Stimulated activated CD8-positive, alpha-beta memory T cell treated with anti-CD3 and anti-CD28 coated beads, Interleukin-4, amount 100 ng/mL, for 24 hours (primary cell): ENCODE data around the gene MYO9A.
"Not testable (repeated sequence)": the region's sequence is repeated elsewhere in the genome, so short reads cannot be mapped to it uniquely, and the experiment has no call there.

Source experiments
- DNase-seq: peaks from one replicate; pipeline ENCODE4 v3.0.0-alpha.2; 2020; ENCODE audit warnings: low read depth

The MYO9A gene

DNA sequence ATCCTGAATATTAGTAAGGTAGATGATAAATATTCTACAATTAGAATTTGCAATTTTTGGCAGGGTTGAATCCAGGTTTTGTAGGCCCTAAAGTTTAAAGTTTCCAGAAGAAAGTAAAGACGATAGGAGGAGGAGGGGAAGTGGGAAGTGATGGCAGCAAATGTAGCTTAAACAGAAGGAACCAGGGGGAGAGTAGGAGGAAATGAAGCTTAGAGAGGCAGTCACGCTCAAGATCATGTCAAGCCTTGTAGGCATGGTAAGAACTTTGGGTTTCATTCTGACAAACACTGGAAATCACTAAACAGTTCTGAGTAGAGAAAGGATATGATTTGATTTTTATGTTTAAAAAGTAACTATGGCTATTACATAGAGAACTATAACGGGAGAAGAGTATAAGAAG, 243.7 kb downstream of the MYO9A start:
- DNase-seq, result no peak

GRCh38 chr15:71858232-71858631, 259.7 kb downstream of the MYO9A start:
- DNase-seq, result not testable (repeated sequence)

- DNase-seq, result no peak
These were observed 264.4 kb downstream of the MYO9A start for GRCh38 chr15:71853543-71853942.

DNA sequence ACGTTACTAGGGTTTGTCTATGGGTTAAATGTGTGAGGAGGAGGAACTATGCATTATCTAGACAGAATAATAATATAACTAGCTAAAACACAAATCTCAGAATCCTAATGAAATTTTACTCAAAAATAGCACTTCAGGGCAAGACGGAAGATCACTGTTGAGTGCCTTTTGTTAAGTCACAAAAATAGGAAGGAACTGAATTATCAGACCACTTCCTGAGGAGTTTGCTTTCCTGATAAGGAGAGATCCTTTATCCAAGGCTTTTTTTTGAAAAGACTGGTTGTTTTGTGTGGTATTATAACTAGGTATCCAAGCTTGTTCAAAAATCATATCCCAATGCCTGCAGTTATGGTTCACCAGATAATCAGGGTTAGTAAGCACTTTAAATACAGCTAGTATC, 273.0 kb downstream of the MYO9A start:
- no peak for DNase-seq

GRCh38 chr15:71841563-71841962, 276.4 kb downstream of the MYO9A start:
- DNase-seq, result no peak

DNA sequence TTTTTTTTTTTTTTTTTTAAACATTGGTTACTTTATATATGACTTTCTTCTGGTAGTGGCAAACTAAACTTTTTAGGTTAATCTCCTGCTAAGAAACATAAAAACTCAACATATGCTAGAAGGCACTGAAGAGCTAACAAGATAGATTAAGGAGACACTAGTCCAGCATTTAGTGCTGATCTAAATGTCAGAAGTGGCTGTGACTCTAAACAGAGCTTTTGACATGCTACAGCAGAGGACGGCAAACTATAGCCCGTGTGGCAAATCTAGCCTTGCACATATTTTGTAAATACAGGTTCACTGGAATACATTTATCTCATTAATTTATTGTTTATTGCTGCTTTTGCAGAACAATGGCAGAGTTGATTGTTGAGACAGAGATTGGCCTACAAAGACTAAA, 287.0 kb downstream of the MYO9A start:
- no peak for DNase-seq

GRCh38 chr15:71826196-71826595, 291.8 kb downstream of the MYO9A start:
- no peak for DNase-seq

GRCh38 chr15:71825021-71825730, 292.8 kb downstream of the MYO9A start:
- DNase-seq, result no peak

GRCh38 chr15:71823801-71824200, 294.1 kb downstream of the MYO9A start:
- DNase-seq, result no peak

GRCh38 chr15:71822890-71823630, 294.9 kb downstream of the MYO9A start:
- DNase-seq, result no peak

GRCh38 chr15:71821547-71822129, 296.3 kb downstream of the MYO9A start:
- DNase-seq, result no peak

GRCh38 chr15:71820127-71820526, 297.8 kb downstream of the MYO9A start:
- no peak for DNase-seq

DNA sequence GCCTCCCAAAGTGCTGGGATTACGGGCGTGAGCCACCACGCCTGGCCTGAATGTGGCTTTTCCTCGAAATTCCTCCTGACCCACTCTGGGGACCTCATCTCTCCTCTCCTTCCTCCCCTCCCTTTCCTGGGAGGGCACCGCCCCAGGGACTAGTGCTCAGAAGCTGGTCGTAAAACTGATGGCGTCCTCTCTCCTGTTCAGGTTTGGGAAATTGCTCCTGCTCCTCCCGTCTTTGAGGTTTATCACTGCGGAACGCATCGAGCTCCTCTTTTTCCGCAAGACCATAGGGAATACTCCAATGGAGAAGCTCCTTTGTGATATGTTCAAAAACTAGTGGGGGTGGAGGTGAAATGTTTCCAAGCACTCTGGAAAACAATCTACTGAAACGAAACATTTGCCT, 300.6 kb downstream of the MYO9A start:
- DNase-seq, result no peak

GRCh38 chr15:71815301-71815700, 302.6 kb downstream of the MYO9A start:
- no peak for DNase-seq

DNA sequence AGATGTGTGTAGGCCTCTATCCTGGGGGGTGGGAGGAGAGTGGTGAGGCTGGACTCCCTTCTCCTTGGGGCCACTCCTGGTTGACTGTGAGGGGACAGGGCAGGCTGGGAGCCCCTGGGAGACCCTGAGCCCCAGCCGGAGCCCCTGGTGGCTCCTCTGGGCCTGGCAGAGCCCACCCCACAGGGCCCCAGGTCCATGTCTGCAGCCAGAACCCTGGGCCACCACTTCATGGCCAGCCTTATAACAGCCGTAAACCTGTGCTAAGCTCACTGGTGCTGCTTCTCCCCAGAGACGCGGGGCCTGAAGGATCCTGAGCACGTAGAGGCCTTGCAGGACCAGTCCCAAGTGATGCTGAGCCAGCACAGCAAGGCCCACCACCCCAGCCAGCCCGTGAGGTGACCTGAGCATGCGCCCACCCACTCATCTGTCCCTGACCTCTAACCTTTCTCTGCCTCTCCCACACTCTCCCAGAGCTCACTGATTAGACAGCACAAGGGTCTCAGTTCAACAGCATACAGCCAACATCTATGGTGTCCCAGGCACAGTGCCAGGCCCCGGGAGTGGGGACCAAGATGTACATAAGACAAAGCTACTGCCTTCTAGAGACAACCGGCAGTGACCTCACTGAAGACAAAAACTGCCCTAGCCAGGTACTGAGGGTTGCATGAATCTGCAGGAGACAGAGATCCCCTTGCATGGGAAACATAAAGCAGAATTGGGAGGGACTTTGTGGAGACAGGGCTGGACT, 304.1 kb downstream of the MYO9A start:
- no peak for DNase-seq

GRCh38 chr15:71812966-71813722, 304.8 kb downstream of the MYO9A start:
- DNase-seq, result no peak

DNA sequence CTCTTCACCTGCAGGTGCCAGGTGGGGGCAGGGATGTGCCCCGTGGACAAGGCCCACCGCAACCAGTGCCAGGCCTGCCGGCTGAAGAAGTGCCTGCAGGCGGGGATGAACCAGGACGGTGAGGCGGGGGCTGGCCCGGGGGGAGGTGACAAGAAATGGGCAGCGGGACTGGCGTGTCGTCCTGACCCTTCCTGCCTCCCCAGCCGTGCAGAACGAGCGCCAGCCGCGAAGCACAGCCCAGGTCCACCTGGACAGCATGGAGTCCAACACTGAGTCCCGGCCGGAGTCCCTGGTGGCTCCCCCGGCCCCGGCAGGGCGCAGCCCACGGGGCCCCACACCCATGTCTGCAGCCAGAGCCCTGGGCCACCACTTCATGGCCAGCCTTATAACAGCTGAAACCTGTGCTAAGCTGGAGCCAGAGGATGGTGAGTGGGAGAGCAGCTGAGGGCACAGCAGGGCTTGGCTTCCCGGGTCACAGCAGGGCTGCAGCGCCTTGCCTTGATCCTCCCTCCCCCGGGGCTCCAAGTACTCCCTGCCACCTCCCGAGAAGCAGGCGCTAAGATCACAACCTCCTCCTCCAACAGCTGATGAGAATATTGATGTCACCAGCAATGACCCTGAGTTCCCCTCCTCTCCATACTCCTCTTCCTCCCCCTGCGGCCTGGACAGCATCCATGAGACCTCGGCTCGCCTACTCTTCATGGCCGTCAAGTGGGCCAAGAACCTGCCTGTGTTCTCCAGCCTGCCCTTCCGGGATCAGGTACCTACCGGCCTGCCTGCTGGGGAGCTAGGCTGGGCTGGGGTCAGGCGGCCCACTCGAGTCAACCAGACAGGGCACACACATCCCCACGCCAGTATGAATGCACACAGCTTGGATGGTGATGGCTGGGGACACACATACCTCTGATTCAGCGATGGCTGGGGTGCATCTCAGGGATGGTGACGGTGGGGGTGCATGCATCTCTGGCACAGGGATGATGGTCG, 305.9 kb downstream of the MYO9A start:
- DNase-seq, result no peak

- no peak for DNase-seq
These were observed 306.8 kb downstream of the MYO9A start for GRCh38 chr15:71811036-71811736.

GRCh38 chr15:71810256-71811035, 307.5 kb downstream of the MYO9A start, which contains the start of gene NR2E3:
NR2E3 (plus strand) TSS chr15:71810554; CDS start chr15:71810744, 190 bp downstream.
- DNase-seq, result no peak
